GM12878 (cell line): Measurements from ENCODE around the gene COL4A2. TPM values are rescaled to one million over a fixed set of nuclear protein-coding genes. Genes with fewer than 3 reads are reported as not detected.

Source experiments
- BCLAF1 ChIP-seq: fragments of 450-650 bp; IDR thresholded peaks from 2 replicates; pipeline ENCODE4 v1.6.1; 2017; ENCODE audit warnings: antibody characterized with exemption, mild to moderate bottlenecking, moderate library complexity
- CHD4 ChIP-seq: fragments of 200-600 bp; sonication (generic); IDR thresholded peaks from 2 replicates; pipeline ENCODE4 v1.6.1; 2016; ENCODE audit warnings: mild to moderate bottlenecking
- CTCF ChIP-seq, 3 experiments: IDR thresholded peaks in 2 of 3; conservative IDR thresholded peaks in 1 of 3; 2 replicates each; pipeline ENCODE4 v1.5.1; 2011; ENCODE audit warnings: low read depth in 3 of 3, low read length in 3 of 3, mild to moderate bottlenecking in 3 of 3, control low read depth in 2 of 3, moderate library complexity in 2 of 3, inconsistent platforms in 1 of 3, mixed read lengths in 1 of 3; ENCODE audit not compliant: control insufficient read depth in 2 of 3, insufficient read depth in 1 of 3; ENCODE audit errors: extremely low read depth in 1 of 3
- E2F4 ChIP-seq: IDR thresholded peaks from 2 replicates; pipeline ENCODE4 v1.6.1; 2012; ENCODE audit warnings: low read depth, low read length, improper control_type of control experiment
- ETV6 ChIP-seq, 2 experiments: fragments of 450-650 bp in 1 of 2; IDR thresholded peaks in 1 of 2; conservative IDR thresholded peaks in 1 of 2; 2 replicates each; pipeline ENCODE4 v1.6.1; 2014; ENCODE audit warnings: antibody characterized with exemption in 1 of 2, borderline replicate concordance in 1 of 2, low read depth in 1 of 2, mild to moderate bottlenecking in 1 of 2, moderate library complexity in 1 of 2
- IRF5 ChIP-seq: fragments of 450-650 bp; IDR thresholded peaks from 2 replicates; pipeline ENCODE4 v1.6.1; 2017; ENCODE audit warnings: borderline replicate concordance
- NFIC ChIP-seq: IDR thresholded peaks from 2 replicates; pipeline ENCODE4 v1.6.1; 2012; ENCODE audit warnings: low read depth, mild to moderate bottlenecking, inconsistent platforms, low read length, moderate library complexity
- RELA ChIP-seq: fragments of 450-650 bp; IDR thresholded peaks from 2 replicates; pipeline ENCODE4 v1.8.0; 2014; ENCODE audit warnings: borderline replicate concordance; ENCODE audit not compliant: partially characterized antibody
- RUNX3 ChIP-seq: IDR thresholded peaks from 2 replicates; pipeline ENCODE4 v1.6.1; 2012; ENCODE audit warnings: low read length, inconsistent platforms
- SMAD5 ChIP-seq: IDR thresholded peaks from 2 replicates; pipeline ENCODE4 v1.6.1; 2016; ENCODE audit warnings: antibody characterized with exemption, low read depth
- SUPT20H ChIP-seq: IDR thresholded peaks from 2 replicates; pipeline ENCODE4 v1.6.1; 2011; ENCODE audit warnings: low read depth, mild to moderate bottlenecking, low read length, moderate library complexity, borderline replicate concordance; ENCODE audit not compliant: control insufficient read depth
- SUZ12 ChIP-seq: fragments of 200-600 bp; sonication (generic); IDR thresholded peaks from one replicate; pipeline ENCODE4 v1.6.1; 2018; ENCODE audit warnings: antibody characterized with exemption, mild to moderate bottlenecking; ENCODE audit not compliant: unreplicated experiment
- USF1 ChIP-seq: IDR thresholded peaks from 2 replicates; pipeline ENCODE4 v1.6.1; 2011; ENCODE audit warnings: borderline replicate concordance, low read depth, mild to moderate bottlenecking, moderate library complexity, mixed read lengths, low read length; ENCODE audit not compliant: insufficient read depth; ENCODE audit errors: extremely low read length
- ZBTB40 ChIP-seq: fragments of 450-650 bp; IDR thresholded peaks from 2 replicates; pipeline ENCODE4 v1.6.1; 2016; ENCODE audit warnings: mild to moderate bottlenecking, moderate library complexity, borderline replicate concordance
- ZNF274 ChIP-seq: IDR thresholded peaks from one replicate; pipeline ENCODE4 v1.8.0; 2011; ENCODE audit not compliant: insufficient read length, insufficient read depth
- ZZZ3 ChIP-seq: IDR thresholded peaks from 2 replicates; pipeline ENCODE4 v1.6.1; 2011; ENCODE audit warnings: low read depth; ENCODE audit not compliant: control insufficient read depth, insufficient read length
- polyA plus RNA-seq, 11 experiments: library from polyadenylated mRNA; depleted of rRNA in 4 of 11; unstranded in 6 of 11; stranded (reverse) in 5 of 11; fragments of >200 nt; fragmentation: Nextera tagmentation in 4 of 11; fragmentation: Illumina TruSeq in 1 of 11; extraction: Ambion mirVana in 4 of 11; extraction: Trizol in 1 of 11; gene quantifications; 1 replicate in 1 of 11; 2 replicates in 10 of 11; pipeline versions ENCODE4 v1.2.1 to v1.2.3, GENCODE V29; 2011 to 2016; ENCODE audit warnings: inconsistent platforms in 2 of 11, missing spikeins in 2 of 11, low read depth in 1 of 11
- total RNA-seq, 4 experiments: library from RNA; depleted of rRNA in 3 of 4; stranded (reverse); fragments of >200 nt in 3 of 4; fragmentation: Illumina TruSeq in 1 of 4; extraction: Trizol in 1 of 4; gene quantifications; 2 replicates each; pipeline versions ENCODE4 v1.2.1 to v1.2.3, GENCODE V29; 2013 to 2021

Gene COL4A2
- total and polyA plus RNA-seq, 10 of the 15 experiments (the other 5 are each of a cell fraction or from before 2014, with no cell fraction given): 0.16 to 1.6 (median 0.62) TPM; not detected in 3

- peak; percentile 30 for TF ChIP-seq RELA
- TF ChIP-seq ZNF274: no peak
- TF ChIP-seq ETV6 (conservative IDR thresholded peaks at IDR 0.05 in 1 of 2, IDR thresholded peaks at IDR 0.05 in 1 of 2; ENCODE audit: borderline replicate concordance in 1 of 2, low read depth in 1 of 2): no peak
- TF ChIP-seq USF1: no peak
- no peak for TF ChIP-seq SUZ12
- TF ChIP-seq E2F4: no peak
- peak; percentile 34; the same call in 1 of the 2 replicates for TF ChIP-seq ZBTB40
- TF ChIP-seq SUPT20H: no peak
- TF ChIP-seq BCLAF1: no peak
- no peak for TF ChIP-seq CTCF (IDR thresholded peaks at IDR 0.05 in 2 of 3, conservative IDR thresholded peaks at IDR 0.05 in 1 of 3; ENCODE audit: control insufficient read depth in 2 of 3, extremely low read depth in 1 of 3, insufficient read depth in 1 of 3, low read depth in 3 of 3, low read length in 3 of 3)
- TF ChIP-seq NFIC: 0 out of 2 replicates have a peak, but pooled peaks have one; percentile 14
- peak; percentile 69; the same call in 1 of the 2 replicates for TF ChIP-seq RUNX3
- TF ChIP-seq IRF5: no peak
- no peak for TF ChIP-seq SMAD5
- TF ChIP-seq CHD4: no peak
- no peak for TF ChIP-seq ZZZ3
Observed at GRCh38 chr13:110562036-110562597, 255.0 kb downstream of the COL4A2 start (continued).
